PC-3 (cell line): ENCODE data around the gene NOL9. TPM values are rescaled to one million over a fixed set of nuclear protein-coding genes. Genes with fewer than 3 reads are reported as not detected.
A peak's percentile ranks its signal among the peaks of the same experiment; 100 is the strongest.

Experiments used
- ATAC-seq: fragments of 200-7000 bp; cut with Tn5 transposase; 2 replicates; pipeline ENCODE4 v1.9.1; 2020; ENCODE audit warnings: mild to moderate bottlenecking, moderate library complexity
- BruUV-seq: library from RNA; stranded (reverse); fragments of 400-500 nt; replicated peaks from 2 replicates; lab custom pipeline; 2021; lab: Mats Ljungman, UMichigan
- CTCF ChIA-PET: fragments of 300-600 bp; sonication (Branson Sonifier 250); formaldehyde crosslinking; loops from one replicate; lab custom pipeline; 2022; ENCODE audit warnings: antibody characterized with exemption; lab: Charles Lee
- POLR2A ChIA-PET: fragments of 300-600 bp; sonication (Branson Sonifier 250); formaldehyde crosslinking; loops from one replicate; lab custom pipeline; 2022; ENCODE audit warnings: antibody characterized with exemption; ENCODE audit not compliant: unreplicated experiment; lab: Charles Lee
- DNase-seq: peaks from one replicate; pipeline ENCODE4 v3.0.0-alpha.2; 2015
- H2AFZ ChIP-seq: fragments of 300-600 bp; sonication (generic); 2 replicates; pipeline ENCODE4 v1.6.0; 2016; ENCODE audit warnings: antibody characterized with exemption, low read length
- H3F3A ChIP-seq: fragments of 300-600 bp; sonication (generic); one replicate; pipeline ENCODE4 v1.6.0; 2017; ENCODE audit warnings: antibody characterized with exemption, low read length, control low read depth, mild to moderate bottlenecking; ENCODE audit not compliant: unreplicated experiment
- H3K27ac ChIP-seq: fragments of 300-600 bp; sonication (generic); 2 replicates; pipeline ENCODE4 v1.5.1; 2016; ENCODE audit warnings: mild to moderate bottlenecking, low read length
- H3K27me3 ChIP-seq: fragments of 300-600 bp; sonication (generic); 2 replicates; pipeline ENCODE4 v1.6.1; 2016; ENCODE audit warnings: low read length, mixed read lengths
- H3K36me3 ChIP-seq: fragments of 300-600 bp; sonication (generic); 2 replicates; pipeline ENCODE4 v1.6.1; 2016; ENCODE audit warnings: low read depth, mixed run types, low read length, mixed read lengths
- H3K4me1 ChIP-seq: fragments of 300-600 bp; sonication (generic); 2 replicates; pipeline ENCODE4 v1.5.1; 2016; ENCODE audit warnings: low read length; ENCODE audit not compliant: insufficient read depth
- H3K4me2 ChIP-seq: fragments of 300-600 bp; sonication (generic); 2 replicates; pipeline ENCODE4 v1.6.0; 2016; ENCODE audit warnings: low read length
- H3K4me3 ChIP-seq: fragments of 300-600 bp; sonication (generic); 2 replicates; pipeline ENCODE4 v1.5.1; 2016; ENCODE audit warnings: mild to moderate bottlenecking, low read length, mixed read lengths
- H3K79me2 ChIP-seq: fragments of 300-600 bp; sonication (generic); 2 replicates; pipeline ENCODE4 v1.6.1; 2017; ENCODE audit warnings: low read length, mixed read lengths
- H3K9ac ChIP-seq: fragments of 300-600 bp; sonication (generic); 2 replicates; pipeline ENCODE4 v1.6.0; 2016; ENCODE audit warnings: mild to moderate bottlenecking, low read length
- H3K9me2 ChIP-seq: fragments of 300-600 bp; sonication (generic); replicated peaks from 2 replicates; pipeline ENCODE4 v1.6.1; 2016; ENCODE audit warnings: mixed run types, low read length, mixed read lengths
- H3K9me3 ChIP-seq: fragments of 300-600 bp; sonication (generic); 2 replicates; pipeline ENCODE4 v1.6.1; 2016; ENCODE audit warnings: low read length, mixed read lengths
- H4K20me1 ChIP-seq: fragments of 300-600 bp; sonication (generic); 2 replicates; pipeline ENCODE4 v1.6.1; 2016; ENCODE audit warnings: low read length, mixed read lengths
- EZH2 ChIP-seq: fragments of 300-600 bp; sonication (generic); IDR thresholded peaks from one replicate; pipeline ENCODE4 v1.6.1; 2017; ENCODE audit warnings: antibody characterized with exemption, mild to moderate bottlenecking, low read length; ENCODE audit not compliant: unreplicated experiment
- EZH2phosphoT487 ChIP-seq: fragments of 300-600 bp; sonication (generic); IDR thresholded peaks from 2 replicates; pipeline ENCODE4 v1.6.1; 2018; ENCODE audit warnings: mild to moderate bottlenecking, antibody characterized with exemption, low read length, borderline replicate concordance
- intact Hi-C: fragments of 100-400 bp; cut with micrococcal nuclease; formaldehyde crosslinking; loops from 2 replicates; pipeline ENCODE4 v1.9.0; 2023
- total RNA-seq: library from RNA; depleted of rRNA; stranded (reverse); fragments of >200 nt; gene quantifications from 2 replicates; pipeline ENCODE4 v1.2.3, GENCODE V29; 2014
- TF ChIP-seq, protein P1 (sequence below): fragments of 300-600 bp; sonication (generic); conservative IDR thresholded peaks from 2 replicates; pipeline ENCODE4 v1.5.1; 2017; ENCODE audit warnings: antibody characterized with exemption, low read depth, mild to moderate bottlenecking, low read length

The NOL9 gene
- total RNA-seq, 1 experiment from 2014 or later, result 79.1 TPM

DNA sequence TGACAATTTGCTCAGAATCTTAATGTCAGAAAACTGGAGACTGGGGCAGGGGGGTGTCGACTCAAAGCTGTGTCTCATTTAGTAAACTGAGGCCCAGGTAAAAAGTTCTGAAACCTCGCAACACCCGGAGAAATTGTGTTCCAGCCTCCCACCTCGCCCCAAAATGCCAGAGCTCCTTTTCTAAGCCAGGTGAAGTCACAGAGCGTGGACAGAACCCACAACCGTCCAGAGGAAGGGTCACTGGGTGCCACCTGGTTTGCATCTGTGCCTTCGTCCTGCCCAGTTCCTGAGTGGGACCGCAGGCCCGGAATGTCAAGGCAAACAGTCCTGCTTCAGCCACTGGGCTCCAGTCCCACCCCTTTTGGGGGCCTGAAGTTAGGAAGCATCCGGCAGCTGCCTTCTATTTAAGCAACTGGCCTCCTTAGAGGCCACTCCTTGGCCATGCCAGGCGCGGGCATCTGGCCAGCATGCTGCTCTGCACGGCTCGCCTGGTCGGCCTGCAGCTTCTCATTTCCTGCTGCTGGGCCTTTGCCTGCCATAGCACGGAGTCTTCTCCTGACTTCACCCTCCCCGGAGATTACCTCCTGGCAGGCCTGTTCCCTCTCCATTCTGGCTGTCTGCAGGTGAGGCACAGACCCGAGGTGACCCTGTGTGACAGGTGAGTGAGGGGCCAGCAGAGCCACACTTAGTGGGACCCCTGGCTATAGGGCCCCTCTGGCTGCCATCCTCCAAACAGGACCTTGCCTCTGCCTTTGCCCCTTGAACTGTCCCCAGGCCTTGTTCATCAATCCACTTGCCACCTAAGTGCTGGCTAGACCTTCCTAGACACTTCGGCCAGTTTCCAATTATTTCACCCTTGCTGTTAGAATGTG, 830 bp upstream of the NOL9 start, which contains the start of gene TAS1R1:
TSS of gene TAS1R1 (plus strand) at position 401 of the 872 bp plus-strand sequence. CDS start at position 468, 67 bp downstream.
- H3K9me2 ChIP-seq, result no peaks in the 10 kb centered on the region
- ChIA-PET CTCF (interaction anchor here (0.8 kb wide), 2 partner anchors 33 to 362 kb away, joined by 3 to 6 read pairs; no protein-coding TSS in a partner anchor), POLR2A (interaction anchor here (0.7 kb wide), 1 partner anchor 25 kb away, joined by 7 read pairs; the partner anchor contains the start of gene ZBTB48)
- no peaks in the 10 kb centered on the region for H3K27me3 ChIP-seq
- H3K9me3 ChIP-seq, result no peaks in the 10 kb centered on the region
- ATAC-seq, result no peak
- no peak for TF ChIP-seq EZH2
- TF ChIP-seq, protein P1, sequence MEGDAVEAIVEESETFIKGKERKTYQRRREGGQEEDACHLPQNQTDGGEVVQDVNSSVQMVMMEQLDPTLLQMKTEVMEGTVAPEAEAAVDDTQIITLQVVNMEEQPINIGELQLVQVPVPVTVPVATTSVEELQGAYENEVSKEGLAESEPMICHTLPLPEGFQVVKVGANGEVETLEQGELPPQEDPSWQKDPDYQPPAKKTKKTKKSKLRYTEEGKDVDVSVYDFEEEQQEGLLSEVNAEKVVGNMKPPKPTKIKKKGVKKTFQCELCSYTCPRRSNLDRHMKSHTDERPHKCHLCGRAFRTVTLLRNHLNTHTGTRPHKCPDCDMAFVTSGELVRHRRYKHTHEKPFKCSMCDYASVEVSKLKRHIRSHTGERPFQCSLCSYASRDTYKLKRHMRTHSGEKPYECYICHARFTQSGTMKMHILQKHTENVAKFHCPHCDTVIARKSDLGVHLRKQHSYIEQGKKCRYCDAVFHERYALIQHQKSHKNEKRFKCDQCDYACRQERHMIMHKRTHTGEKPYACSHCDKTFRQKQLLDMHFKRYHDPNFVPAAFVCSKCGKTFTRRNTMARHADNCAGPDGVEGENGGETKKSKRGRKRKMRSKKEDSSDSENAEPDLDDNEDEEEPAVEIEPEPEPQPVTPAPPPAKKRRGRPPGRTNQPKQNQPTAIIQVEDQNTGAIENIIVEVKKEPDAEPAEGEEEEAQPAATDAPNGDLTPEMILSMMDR, result no peak
- no peak for TF ChIP-seq EZH2phosphoT487
- peaks cover 12% of the 10 kb centered on the region for H3K4me1 ChIP-seq
- no peak for DNase-seq
- no peaks in the 10 kb centered on the region for H3F3A ChIP-seq
- H2AFZ ChIP-seq, result peak within 1 kb of the TSS; percentile 98
- peak within 1 kb of the TSS; percentile 97 for H3K4me2 ChIP-seq
- peaks cover 39% of the 10 kb centered on the region for H3K79me2 ChIP-seq
- intact Hi-C loops, result loop anchor here (1.0 to 5.0 kb wide), 4 partner anchors 24 to 92 kb away; partner anchors contain the start of gene ZBTB48
- peak within 1 kb of the TSS; percentile 89 for H3K4me3 ChIP-seq
- H3K27ac ChIP-seq, result no peak within 1 kb of the TSS
- TSS peak; percentile 96 for BruUV-seq
- peaks cover 10% of the 10 kb centered on the region; the same call in 1 of the 2 replicates for H3K36me3 ChIP-seq
- H3K9ac ChIP-seq, result peak within 1 kb of the TSS; percentile 93
- H4K20me1 ChIP-seq, result peaks cover 7% of the 10 kb centered on the region

DNA sequence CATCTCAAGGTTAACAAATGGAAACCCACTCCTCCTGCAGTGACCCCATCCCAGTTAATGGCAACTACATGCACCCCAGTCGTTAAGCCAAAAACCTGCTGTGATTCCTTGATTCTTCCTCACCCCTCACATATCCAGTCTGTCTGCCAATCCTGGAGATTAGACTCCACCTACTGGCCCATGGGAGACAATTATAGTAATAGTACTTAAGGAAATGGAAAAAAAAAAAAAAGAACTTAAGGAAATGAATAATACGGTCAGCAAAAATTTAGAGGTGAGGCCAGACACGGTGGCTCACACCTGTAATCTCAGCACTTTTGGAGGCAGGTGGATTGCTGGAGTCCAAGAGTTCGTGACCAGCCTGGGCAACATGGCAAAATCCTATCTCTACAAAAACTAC, 7.0 kb downstream of the NOL9 start:
- Histone ChIP-seq H3K79me2 (peaks cover 36% of the 10 kb centered on the region), H3K4me3 (no peak overlapping the region), H3K9me2 (no peaks in the 10 kb centered on the region), H2AFZ (no peak overlapping the region), H3K9ac (no peak overlapping the region), H3K27me3 (no peaks in the 10 kb centered on the region), H3K27ac (no peak overlapping the region), H3F3A (no peaks in the 10 kb centered on the region), H3K4me1 (peaks cover 26% of the 10 kb centered on the region), H3K9me3 (no peaks in the 10 kb centered on the region), H3K36me3 (peaks cover 67% of the 10 kb centered on the region), H4K20me1 (0 out of 2 replicates have a peak, but pooled peaks cover 5% of the 10 kb centered on the region), H3K4me2 (no peak overlapping the region)
- ChIA-PET POLR2A (no interaction called here), CTCF (no interaction called here)
- ATAC-seq (peak; percentile 53), DNase-seq (peak; percentile 34)
- BruUV-seq, result no TSS peak
- no peak for TF ChIP-seq EZH2
- TF ChIP-seq, protein P1, result peak; percentile 52; the same call in 1 of the 2 replicates
- intact Hi-C loops, result no loop called here
